Esophagus (tissue), 2 donors: Measurements from ENCODE around the gene SREBF2. TPM values are rescaled to one million over a fixed set of nuclear protein-coding genes. Genes with fewer than 3 reads are reported as not detected.
"Not testable (repeated sequence)": the region's sequence is repeated elsewhere in the genome, so short reads cannot be mapped to it uniquely, and the experiment has no call there.

Experiments
- H3K27ac ChIP-seq, 2 donors: one replicate each; pipeline ENCODE4 v1.5.1; 2013; ENCODE audit warnings: low read depth in 2 of 2, mild to moderate bottlenecking in 2 of 2, inconsistent platforms in 1 of 2, low read length in 1 of 2, moderate library complexity in 1 of 2
- H3K27me3 ChIP-seq, 2 donors: one replicate each; pipeline ENCODE4 v1.6.1; 2013; ENCODE audit warnings: low read length in 2 of 2, control low read depth in 1 of 2, mild to moderate bottlenecking in 1 of 2; ENCODE audit not compliant: insufficient read depth in 2 of 2, control insufficient read depth in 1 of 2
- H3K36me3 ChIP-seq, 2 donors: one replicate each; pipeline ENCODE4 v1.6.1; 2013; ENCODE audit warnings: low read length in 1 of 2; ENCODE audit not compliant: control insufficient read depth in 2 of 2, insufficient read depth in 2 of 2
- H3K4me1 ChIP-seq, 2 donors: one replicate each; pipeline ENCODE4 v1.6.1; 2013; ENCODE audit warnings: low read length in 1 of 2; ENCODE audit not compliant: control insufficient read depth in 2 of 2, insufficient read depth in 2 of 2
- H3K4me3 ChIP-seq, 2 donors: one replicate each; pipeline ENCODE4 v1.5.1; 2013; ENCODE audit warnings: low read length in 2 of 2, mild to moderate bottlenecking in 2 of 2, low read depth in 1 of 2, moderate library complexity in 1 of 2
- H3K9me3 ChIP-seq, 2 donors: one replicate each; pipeline ENCODE4 v1.6.1; 2013; ENCODE audit warnings: mild to moderate bottlenecking in 2 of 2, low read depth in 1 of 2, low read length in 1 of 2, moderate library complexity in 1 of 2; ENCODE audit not compliant: control insufficient read depth in 2 of 2, insufficient read depth in 1 of 2
- WGBS, 2 donors: extraction: QIAGEN DNeasy Blood & Tissue Kit; methylation state at CpG; one replicate each; pipeline ENCODE4 v1.1.7; 2013; 5-methylcytosine and 5-hydroxymethylcytosine counted together
- polyA plus RNA-seq, 2 donors: library from polyadenylated mRNA; stranded (reverse); fragments of 200-250 nt; gene quantifications; one replicate each; pipeline ENCODE4 v1.2.3, GENCODE V29; 2013
- donor health status: healthy with polysubstance abuse.
- donor health status: Bipolar disorder and iron deficiency.

Gene SREBF2
- polyA plus RNA-seq, 2 donors, result 66.4 to 76.4 TPM

DNA sequence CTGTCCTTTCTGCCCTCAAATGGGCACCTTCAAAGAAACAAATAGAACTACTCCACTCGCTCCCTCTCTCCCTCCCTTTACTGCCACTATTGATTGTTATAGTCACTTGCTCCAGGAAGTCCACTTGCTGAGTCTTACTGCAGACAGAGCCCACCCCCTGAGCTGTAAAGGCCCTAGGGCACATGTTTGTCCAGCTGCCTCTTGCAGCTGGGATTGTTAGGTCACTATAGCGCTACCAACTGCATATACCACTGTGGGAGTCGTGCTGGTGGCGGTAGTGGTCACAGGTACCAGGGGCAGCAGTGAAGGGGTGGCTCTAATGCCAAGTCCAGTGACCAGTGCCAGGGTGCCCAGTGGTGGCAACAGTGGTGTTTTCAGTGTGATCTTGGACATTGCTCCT, 4.4 kb upstream of the SREBF2 start:
- peaks cover 0 to 8% of the 10 kb centered on the region in 2 donors for H3K36me3 ChIP-seq
- H3K4me3 ChIP-seq, result no peak overlapping the region
- no peak overlapping the region for H3K27ac ChIP-seq
- no peaks in the 10 kb centered on the region for H3K9me3 ChIP-seq
- 82 to 94% methylated on average over 4 of the region's 4 CpGs for WGBS, 2 donors
- no peaks in the 10 kb centered on the region for H3K27me3 ChIP-seq
- peaks cover 4 to 12% of the 10 kb centered on the region in 2 donors for H3K4me1 ChIP-seq

- 91 to 96% methylated on average over 3 of the region's 3 CpGs for WGBS, 2 donors
These were observed 2.7 kb upstream of the SREBF2 start for GRCh38 chr22:41830174-41830573.

DNA sequence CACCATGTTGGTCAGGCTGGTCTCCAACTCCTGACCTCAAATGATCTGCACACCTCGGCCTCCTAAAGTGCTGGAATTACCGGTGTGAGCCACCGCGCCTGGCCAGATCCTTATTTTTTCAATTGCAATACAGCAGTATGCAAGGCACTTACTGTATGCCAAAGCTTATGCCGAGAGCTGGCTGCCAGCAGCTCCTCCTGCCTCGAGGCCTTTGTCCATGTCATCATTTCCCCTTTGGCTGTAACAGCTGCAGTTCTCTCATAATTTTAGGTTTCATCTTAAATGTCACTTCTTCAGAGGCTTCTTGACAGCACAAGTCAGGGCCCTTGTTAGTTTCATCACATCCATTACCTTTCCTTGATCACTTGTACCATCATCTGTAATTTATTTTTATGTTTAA, 1.5 kb upstream of the SREBF2 start:
- no peaks in the 10 kb centered on the region for H3K36me3 ChIP-seq
- WGBS, 2 donors, result 51 to 65% methylated on average over 6 of the region's 6 CpGs
- H3K4me3 ChIP-seq, result no peak overlapping the region
- H3K27ac ChIP-seq, result peak overlapping the region in 1 of 2 donors; percentile 36
- peaks cover 4 to 7% of the 10 kb centered on the region in 2 donors for H3K4me1 ChIP-seq
- no peaks in the 10 kb centered on the region for H3K9me3 ChIP-seq
- H3K27me3 ChIP-seq, result no peaks in the 10 kb centered on the region

More at GRCh38 chr22:41830174-41830573, 2.7 kb upstream of the SREBF2 start:
- Histone ChIP-seq H3K27ac (no peak overlapping the region), H3K9me3 (no peaks in the 10 kb centered on the region), H3K4me3 (no peak overlapping the region), H3K4me1 (peaks cover 4 to 10% of the 10 kb centered on the region in 2 donors), H3K36me3 (peaks cover 0 to 5% of the 10 kb centered on the region in 2 donors), H3K27me3 (no peaks in the 10 kb centered on the region)

DNA sequence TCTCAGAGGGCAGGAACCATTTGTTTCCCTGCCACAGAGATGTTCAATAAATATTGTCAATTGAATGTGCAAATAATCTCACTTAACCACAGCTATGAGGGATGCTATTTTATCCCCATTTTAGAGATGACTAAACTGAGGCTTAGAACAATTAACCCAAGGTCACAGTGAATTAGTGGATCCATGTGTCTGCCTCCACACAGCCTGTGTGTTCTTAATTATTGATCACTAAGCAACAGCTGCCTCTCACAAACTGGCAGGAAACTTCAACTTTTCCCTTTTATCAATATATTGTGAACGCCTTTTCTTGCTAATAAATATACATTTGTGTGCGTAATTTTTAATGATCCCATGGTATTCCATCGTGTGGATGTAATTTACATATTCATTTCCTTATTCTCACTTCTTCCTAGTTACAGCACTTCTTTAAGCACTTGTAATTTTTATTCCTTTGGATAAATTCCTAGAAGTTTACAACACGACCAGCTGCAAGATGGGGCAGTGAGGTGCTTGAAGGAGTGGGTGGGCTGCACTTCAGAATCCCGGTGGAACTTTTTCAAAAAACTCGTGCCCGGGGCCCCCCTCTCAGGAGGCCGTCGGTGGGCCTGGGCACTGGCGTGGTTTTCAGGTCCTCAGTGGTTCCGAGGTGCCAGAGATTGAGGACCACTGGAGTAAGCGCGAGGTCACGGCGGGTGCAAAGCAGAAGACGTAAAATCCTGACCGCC, 915 bp upstream of the SREBF2 start:
- Histone ChIP-seq H3K4me1 (peaks cover 0 to 2% of the 10 kb centered on the region in 2 donors), H3K27me3 (no peaks in the 10 kb centered on the region), H3K27ac (peak overlapping the region; percentile 94 to 98), H3K4me3 (peak overlapping the region; percentile 74 to 87), H3K36me3 (peaks cover 0 to 2% of the 10 kb centered on the region in 2 donors), H3K9me3 (no peaks in the 10 kb centered on the region)
- 12% methylated on average over 17 of the region's 17 CpGs for WGBS, 2 donors

DNA sequence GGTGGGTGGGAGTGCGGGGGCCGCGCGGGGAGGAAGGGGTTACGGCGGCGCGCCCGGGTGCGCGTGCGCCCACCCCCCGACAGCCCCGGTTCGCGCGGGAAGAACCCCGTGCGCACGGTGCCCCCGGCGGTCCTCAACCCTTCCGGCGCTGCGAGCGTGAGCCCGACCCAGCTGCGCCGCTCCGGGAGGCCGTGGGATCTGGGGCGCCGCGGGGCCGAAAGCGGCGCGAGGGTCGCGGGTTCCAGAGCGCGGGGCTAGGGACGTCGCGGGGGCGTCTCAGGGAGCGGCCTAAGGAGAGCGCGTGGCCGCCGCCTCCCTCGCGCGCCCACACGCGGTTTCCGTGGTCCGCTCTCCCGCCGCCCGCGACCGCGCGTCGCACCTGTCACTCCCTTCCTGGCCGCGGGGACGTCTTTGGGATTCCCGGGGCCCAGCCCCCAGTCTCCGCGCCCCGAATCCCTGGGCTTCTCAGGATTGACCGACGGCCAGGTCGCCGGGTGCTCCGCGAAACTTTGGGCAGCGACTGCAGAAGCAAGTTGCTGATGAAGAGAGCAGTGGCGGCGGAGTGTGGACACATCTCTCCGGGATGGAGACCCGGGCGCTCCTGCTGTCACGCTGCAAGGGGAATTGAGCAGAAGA, 582 bp downstream of the SREBF2 start:
- Histone ChIP-seq H3K27me3 (no peaks in the 10 kb centered on the region), H3K4me3 (peak overlapping the region; percentile 74 to 87), H3K27ac (peak overlapping the region; percentile 94 to 99), H3K36me3 (peaks cover 0 to 2% of the 10 kb centered on the region in 2 donors), H3K9me3 (no peaks in the 10 kb centered on the region), H3K4me1 (peaks cover 0 to 2% of the 10 kb centered on the region in 2 donors)
- 0 to 1% methylated on average over 58 to 86 of the region's 86 CpGs for WGBS, 2 donors

DNA sequence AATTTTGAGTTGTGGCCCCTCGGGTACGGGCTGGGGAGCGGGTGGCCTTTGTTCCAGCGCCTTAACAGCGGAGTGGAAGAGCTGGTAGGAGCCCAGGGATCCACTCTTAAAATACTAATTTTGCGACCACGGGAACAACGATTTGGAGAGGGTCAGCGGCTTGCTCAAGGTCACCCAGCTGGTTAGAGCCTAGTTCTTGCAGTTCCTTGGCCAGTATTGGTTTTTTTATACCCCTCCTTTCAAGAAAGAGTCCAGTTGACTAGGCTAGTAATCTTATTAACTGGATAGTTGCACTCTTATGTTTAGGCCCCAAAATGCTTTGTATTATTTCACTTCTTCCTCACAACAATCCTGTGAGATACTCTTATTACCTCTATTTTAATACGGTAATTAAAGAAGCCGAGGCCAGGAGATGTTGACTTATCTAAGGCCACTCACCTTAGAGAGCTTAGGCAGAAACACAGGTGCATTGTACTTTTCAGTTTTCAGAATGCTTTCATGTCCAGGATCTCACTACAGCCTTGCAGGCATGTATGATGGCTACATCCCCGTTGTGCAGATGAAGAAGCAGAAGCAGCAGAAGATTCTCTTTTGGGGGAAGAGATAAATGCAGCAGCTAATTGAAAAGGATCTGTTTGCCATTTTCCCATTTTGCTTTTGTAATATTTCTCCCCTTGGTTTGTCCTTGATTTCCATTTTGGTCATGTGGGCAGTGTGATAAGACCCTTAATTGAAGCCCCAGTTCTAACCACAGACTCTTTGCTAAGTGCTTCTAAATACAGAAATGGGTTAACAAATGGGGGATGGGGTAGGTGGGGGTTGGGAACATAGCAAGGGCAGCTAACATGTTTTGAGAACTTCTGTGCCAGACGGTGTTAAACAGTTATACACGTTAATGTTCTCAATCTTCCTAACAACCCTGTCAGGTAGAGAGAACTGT, 1.4 kb downstream of the SREBF2 start:
- peaks cover 0 to 5% of the 10 kb centered on the region in 2 donors for H3K4me1 ChIP-seq
- WGBS, 2 donors, result 7 to 13% methylated on average over 14 of the region's 14 CpGs
- H3K4me3 ChIP-seq, result peak overlapping the region; percentile 74 to 87
- peaks cover 0 to 2% of the 10 kb centered on the region in 2 donors for H3K36me3 ChIP-seq
- H3K27ac ChIP-seq, result peak overlapping the region; percentile 94 to 99
- no peaks in the 10 kb centered on the region for H3K27me3 ChIP-seq
- no peaks in the 10 kb centered on the region for H3K9me3 ChIP-seq

DNA sequence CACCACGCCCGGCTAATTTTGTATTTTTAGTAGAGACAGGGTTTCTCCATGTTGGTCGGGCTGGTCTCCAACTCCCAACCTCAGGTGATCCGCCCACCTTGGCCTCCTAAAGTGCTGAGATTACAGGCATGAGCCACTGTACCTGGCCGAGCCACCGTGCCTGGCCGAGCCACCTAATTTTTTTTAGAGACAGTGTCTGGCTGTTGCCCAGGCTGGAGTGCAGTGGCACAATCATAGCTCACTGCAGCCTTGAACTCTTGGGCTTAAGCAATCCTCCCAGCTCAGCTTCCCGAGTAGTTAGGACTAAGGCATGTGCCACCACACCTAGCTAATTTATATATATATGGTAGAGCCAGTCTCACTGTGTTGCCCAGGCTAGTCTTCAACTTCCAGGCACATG, 2.6 kb downstream of the SREBF2 start:
- not testable (repeated sequence) for H3K4me3 ChIP-seq, H3K36me3 ChIP-seq, H3K27me3 ChIP-seq, H3K4me1 ChIP-seq, H3K9me3 ChIP-seq
- peak overlapping the region; percentile 28 to 68 for H3K27ac ChIP-seq
- WGBS, 2 donors, result 55 to 69% methylated on average over 6 to 8 of the region's 8 CpGs

GRCh38 chr22:41836551-41836950, 3.6 kb downstream of the SREBF2 start:
- Histone ChIP-seq H3K27me3 (no peaks in the 10 kb centered on the region), H3K4me3 (no peak overlapping the region), H3K9me3 (no peaks in the 10 kb centered on the region), H3K27ac (peak overlapping the region; percentile 28 to 88), H3K36me3 (peaks cover 0 to 4% of the 10 kb centered on the region in 2 donors), H3K4me1 (peaks cover 0 to 11% of the 10 kb centered on the region in 2 donors)
- 83 to 84% methylated on average over 2 of the region's 2 CpGs for WGBS, 2 donors
